GM12874 (cell line): ENCODE measurements around the gene TRAPPC3L.

Source experiments
- CTCF ChIP-seq: IDR thresholded peaks from 2 replicates; pipeline ENCODE4 v1.5.1; 2011; ENCODE audit warnings: low read depth, mild to moderate bottlenecking, control low read depth, low read length, moderate library complexity; ENCODE audit not compliant: insufficient read depth

TRAPPC3L gene

GRCh38 chr6:116475141-116475540 lies 70.3 kb downstream of the TRAPPC3L start:
- TF ChIP-seq CTCF, result no peak

GRCh38 chr6:116472706-116473105 lies 72.8 kb downstream of the TRAPPC3L start:
- TF ChIP-seq CTCF, result no peak

- TF ChIP-seq CTCF, result no peak
Measured at GRCh38 chr6:116471531-116471930, 74.0 kb downstream of the TRAPPC3L start.

GRCh38 chr6:116468293-116468692 lies 77.2 kb downstream of the TRAPPC3L start:
- TF ChIP-seq CTCF, result no peak

GRCh38 chr6:116467514-116467913 lies 78.0 kb downstream of the TRAPPC3L start:
- no peak for TF ChIP-seq CTCF

- TF ChIP-seq CTCF, result no peak
Measured at GRCh38 chr6:116467096-116467495, 78.4 kb downstream of the TRAPPC3L start.

- TF ChIP-seq CTCF, result no peak
Measured at GRCh38 chr6:116465246-116465645, 80.2 kb downstream of the TRAPPC3L start.

GRCh38 chr6:116463301-116463700 lies 82.2 kb downstream of the TRAPPC3L start:
- no peak for TF ChIP-seq CTCF
